H9 (cell line): ENCODE data around the gene TIMM22. TPM values are rescaled to one million over a fixed set of nuclear protein-coding genes. Genes with fewer than 3 reads are reported as not detected.

Experiments
- DNase-seq: peaks from one replicate; pipeline ENCODE4 v3.0.0-alpha.2; 2017
- H2AFZ ChIP-seq: one replicate; pipeline ENCODE4 v1.6.1; 2013; ENCODE audit warnings: mild to moderate bottlenecking, low read length, control low read depth, moderate library complexity
- H2AK5ac ChIP-seq: 2 replicates; pipeline ENCODE4 v1.6.1; 2013; ENCODE audit warnings: low read length, control low read depth, mixed read lengths; ENCODE audit not compliant: insufficient read length
- H2BK120ac ChIP-seq: one replicate; pipeline ENCODE4 v1.6.1; 2013; ENCODE audit warnings: low read depth, mild to moderate bottlenecking, low read length, control low read depth, inconsistent platforms; ENCODE audit not compliant: poor library complexity, severe bottlenecking
- H2BK12ac ChIP-seq: 2 replicates; pipeline ENCODE4 v1.6.1; 2013; ENCODE audit warnings: low read length, control low read depth, mixed read lengths, low read depth; ENCODE audit not compliant: insufficient read length
- H2BK15ac ChIP-seq: 2 replicates; pipeline ENCODE4 v1.6.1; 2013; ENCODE audit warnings: low read depth, low read length, control low read depth
- H2BK20ac ChIP-seq: one replicate; pipeline ENCODE4 v1.6.1; 2013; ENCODE audit warnings: low read depth, mild to moderate bottlenecking, low read length, control low read depth, inconsistent platforms; ENCODE audit not compliant: poor library complexity, severe bottlenecking
- H2BK5ac ChIP-seq: 2 replicates; pipeline ENCODE4 v1.6.1; 2013; ENCODE audit warnings: low read length, control low read depth, mixed read lengths; ENCODE audit not compliant: insufficient read length
- H3K14ac ChIP-seq: 2 replicates; pipeline ENCODE4 v1.6.1; 2013; ENCODE audit warnings: low read length, control low read depth; ENCODE audit not compliant: insufficient read depth
- H3K18ac ChIP-seq: 2 replicates; pipeline ENCODE4 v1.6.1; 2013; ENCODE audit warnings: low read depth, mild to moderate bottlenecking, mixed read lengths, low read length, control low read depth; ENCODE audit not compliant: insufficient read length
- H3K23ac ChIP-seq: 2 replicates; pipeline ENCODE4 v1.6.1; 2013; ENCODE audit warnings: low read length, control low read depth, mixed read lengths, low read depth; ENCODE audit not compliant: insufficient read length
- H3K23me2 ChIP-seq: 2 replicates; pipeline ENCODE4 v1.6.1; 2013; ENCODE audit warnings: low read depth, mild to moderate bottlenecking, mixed read lengths, low read length, control low read depth; ENCODE audit not compliant: insufficient read length, poor library complexity, severe bottlenecking
- H3K27ac ChIP-seq: 2 replicates; pipeline ENCODE4 v1.5.1; 2013; ENCODE audit warnings: low read length, control low read depth, mixed read lengths, low read depth; ENCODE audit not compliant: insufficient read length
- H3K27me3 ChIP-seq: 2 replicates; pipeline ENCODE4 v1.6.1; 2013; ENCODE audit warnings: low read length, control low read depth, inconsistent platforms; ENCODE audit not compliant: insufficient read depth
- H3K4ac ChIP-seq: 2 replicates; pipeline ENCODE4 v1.6.1; 2013; ENCODE audit warnings: low read depth, mild to moderate bottlenecking, control low read depth, inconsistent platforms, low read length, moderate library complexity
- H3K4me1 ChIP-seq: 2 replicates; pipeline ENCODE4 v1.6.1; 2013; ENCODE audit warnings: low read length, control low read depth, inconsistent platforms; ENCODE audit not compliant: insufficient read depth
- H3K4me2 ChIP-seq: 2 replicates; pipeline ENCODE4 v1.6.1; 2013; ENCODE audit warnings: low read length, control low read depth, mixed read lengths; ENCODE audit not compliant: insufficient read length, insufficient read depth
- H3K56ac ChIP-seq: 2 replicates; pipeline ENCODE4 v1.6.1; 2013; ENCODE audit warnings: low read depth, mild to moderate bottlenecking, mixed read lengths, low read length, control low read depth; ENCODE audit not compliant: insufficient read length
- H3K79me1 ChIP-seq: 2 replicates; pipeline ENCODE4 v1.6.1; 2013; ENCODE audit warnings: low read depth, mild to moderate bottlenecking, moderate library complexity, low read length, control low read depth, inconsistent platforms; ENCODE audit not compliant: insufficient read depth, poor library complexity, severe bottlenecking
- H3K79me2 ChIP-seq: 2 replicates; pipeline ENCODE4 v1.6.1; 2013; ENCODE audit warnings: low read length, control low read depth, inconsistent platforms; ENCODE audit not compliant: insufficient read depth
- H3K9ac ChIP-seq: 2 replicates; pipeline ENCODE4 v1.6.1; 2013; ENCODE audit warnings: low read length, control low read depth, mixed read lengths; ENCODE audit not compliant: insufficient read length; ENCODE audit errors: extremely low read depth
- H3K9me3 ChIP-seq: one replicate; pipeline ENCODE4 v1.6.1; 2013; ENCODE audit warnings: low read depth, low read length, inconsistent platforms; ENCODE audit not compliant: control insufficient read depth
- H3T11ph ChIP-seq: one replicate; pipeline ENCODE4 v1.6.1; 2013; ENCODE audit warnings: mild to moderate bottlenecking, low read length, control low read depth, inconsistent platforms
- H4K20me1 ChIP-seq: one replicate; pipeline ENCODE4 v1.6.1; 2013; ENCODE audit not compliant: control insufficient read depth, insufficient read length, insufficient read depth
- H4K5ac ChIP-seq: 2 replicates; pipeline ENCODE4 v1.6.1; 2013; ENCODE audit warnings: low read depth, mild to moderate bottlenecking, mixed read lengths, low read length, control low read depth; ENCODE audit not compliant: insufficient read length
- H4K8ac ChIP-seq: replicated peaks from 2 replicates; pipeline ENCODE4 v1.6.1; 2013; ENCODE audit warnings: low read length, control low read depth, mixed read lengths, low read depth; ENCODE audit not compliant: insufficient read length
- H4K91ac ChIP-seq: 2 replicates; pipeline ENCODE4 v1.6.1; 2013; ENCODE audit warnings: low read depth, mild to moderate bottlenecking, moderate library complexity, mixed read lengths, low read length, control low read depth; ENCODE audit not compliant: insufficient read length
- H3K27ac Mint-ChIP-seq, 3 experiments: 2 replicates in 2 of 3; 3 replicates in 1 of 3; pipeline ENCODE4 v1.8.0; 2020 to 2021; ENCODE audit warnings: mixed read lengths in 3 of 3, mild to moderate bottlenecking in 1 of 3, moderate library complexity in 1 of 3
- H3K27me3 Mint-ChIP-seq: 2 replicates; pipeline ENCODE4 v1.8.0; 2021; ENCODE audit warnings: low read depth, mild to moderate bottlenecking, moderate library complexity, mixed read lengths
- H3K36me3 Mint-ChIP-seq, 3 experiments: 2 replicates in 2 of 3; 3 replicates in 1 of 3; pipeline ENCODE4 v1.8.0; 2020 to 2021; ENCODE audit warnings: low read depth in 3 of 3, mixed read lengths in 3 of 3; ENCODE audit not compliant: insufficient read depth in 1 of 3
- H3K4me1 Mint-ChIP-seq, 2 experiments: 2 replicates each; pipeline ENCODE4 v1.8.0; 2020; ENCODE audit warnings: mixed read lengths in 2 of 2
- H3K4me3 Mint-ChIP-seq, 2 experiments: 2 replicates in 1 of 2; 3 replicates in 1 of 2; pipeline ENCODE4 v1.8.0; 2020 to 2021; ENCODE audit warnings: mild to moderate bottlenecking in 2 of 2, mixed read lengths in 2 of 2, moderate library complexity in 1 of 2
- H3K9me3 Mint-ChIP-seq, 2 experiments: 2 replicates in 1 of 2; 3 replicates in 1 of 2; pipeline ENCODE4 v1.8.0; 2020; ENCODE audit warnings: mild to moderate bottlenecking in 2 of 2, mixed read lengths in 2 of 2, moderate library complexity in 1 of 2
- WGBS: extraction: QIAGEN DNeasy Blood & Tissue Kit; methylation state at CpG from one replicate; pipeline ENCODE4 v1.1.7; 2013; ENCODE audit warnings: missing lambda C conversion rate, low lambda C conversion rate, mixed read lengths; ENCODE audit not compliant: insufficient read length; ENCODE audit errors: extremely low coverage; 5-methylcytosine and 5-hydroxymethylcytosine counted together
- total RNA-seq: library from RNA; stranded (reverse); gene quantifications from 2 replicates; pipeline ENCODE4 v1.2.1, GENCODE V29; 2021
- TF ChIP-seq, protein P1 (sequence below): fragments of 200-600 bp; sonication (generic); conservative IDR thresholded peaks from 3 replicates; pipeline ENCODE4 v1.8.0; 2021; ENCODE audit warnings: antibody characterized with exemption, mild to moderate bottlenecking

TIMM22 gene
- total RNA-seq, 1 experiment from 2014 or later, result 23.0 TPM

DNA sequence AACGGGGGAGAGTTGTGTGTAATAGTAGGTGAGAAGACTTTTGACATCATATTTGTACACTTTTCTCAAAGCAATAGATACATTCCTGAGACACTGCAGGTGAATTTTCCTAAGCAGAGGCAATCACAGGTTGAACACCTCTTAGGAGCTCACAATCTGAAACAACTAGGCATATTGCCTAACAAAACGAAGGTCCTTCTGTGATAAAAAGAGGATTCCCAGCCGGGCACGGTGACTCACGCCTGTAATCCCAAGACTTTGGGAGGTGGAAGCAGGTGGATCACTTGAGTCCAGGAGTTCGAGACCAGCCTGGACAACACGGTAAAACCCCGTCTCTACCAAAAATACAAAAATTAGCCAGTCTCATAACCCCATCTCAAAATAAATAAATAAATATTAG is 34.8 kb upstream of the TIMM22 start:
- H3K4me2 ChIP-seq, result no peak overlapping the region
- H3T11ph ChIP-seq, result no peak overlapping the region
- WGBS, result no CpG with 5 or more reads among the region's 8 CpGs
- no peak overlapping the region for H2BK12ac ChIP-seq
- Mint-ChIP-seq H3K36me3 (peaks cover 9 to 10% (median 9%) of the 10 kb centered on the region in 3 experiments; a peak in 6 of 7 replicates), H3K27me3 (no peaks in the 10 kb centered on the region), H3K9me3 (no peaks in the 10 kb centered on the region), H3K4me3 (peak overlapping the region in 1 of 2 experiments; percentile 53; a peak in 1 of 5 replicates), H3K27ac (peak overlapping the region in 2 of 3 experiments; percentile 1 to 70; a peak in 3 of 7 replicates), H3K4me1 (peaks cover 52 to 66% of the 10 kb centered on the region in 2 experiments)
- no peak overlapping the region for H2AK5ac ChIP-seq
- no peaks in the 10 kb centered on the region for H3K23me2 ChIP-seq
- H2AFZ ChIP-seq, result no peak overlapping the region
- H3K9me3 ChIP-seq, result no peaks in the 10 kb centered on the region
- H2BK5ac ChIP-seq, result no peak overlapping the region
- H3K27me3 ChIP-seq, result no peaks in the 10 kb centered on the region
- H2BK15ac ChIP-seq, result no peak overlapping the region
- TF ChIP-seq, protein P1, sequence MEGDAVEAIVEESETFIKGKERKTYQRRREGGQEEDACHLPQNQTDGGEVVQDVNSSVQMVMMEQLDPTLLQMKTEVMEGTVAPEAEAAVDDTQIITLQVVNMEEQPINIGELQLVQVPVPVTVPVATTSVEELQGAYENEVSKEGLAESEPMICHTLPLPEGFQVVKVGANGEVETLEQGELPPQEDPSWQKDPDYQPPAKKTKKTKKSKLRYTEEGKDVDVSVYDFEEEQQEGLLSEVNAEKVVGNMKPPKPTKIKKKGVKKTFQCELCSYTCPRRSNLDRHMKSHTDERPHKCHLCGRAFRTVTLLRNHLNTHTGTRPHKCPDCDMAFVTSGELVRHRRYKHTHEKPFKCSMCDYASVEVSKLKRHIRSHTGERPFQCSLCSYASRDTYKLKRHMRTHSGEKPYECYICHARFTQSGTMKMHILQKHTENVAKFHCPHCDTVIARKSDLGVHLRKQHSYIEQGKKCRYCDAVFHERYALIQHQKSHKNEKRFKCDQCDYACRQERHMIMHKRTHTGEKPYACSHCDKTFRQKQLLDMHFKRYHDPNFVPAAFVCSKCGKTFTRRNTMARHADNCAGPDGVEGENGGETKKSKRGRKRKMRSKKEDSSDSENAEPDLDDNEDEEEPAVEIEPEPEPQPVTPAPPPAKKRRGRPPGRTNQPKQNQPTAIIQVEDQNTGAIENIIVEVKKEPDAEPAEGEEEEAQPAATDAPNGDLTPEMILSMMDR, result no peak
- H4K5ac ChIP-seq, result no peak overlapping the region
- H3K18ac ChIP-seq, result no peak overlapping the region
- peaks cover 8% of the 10 kb centered on the region; the same call in 1 of the 2 replicates for H3K4me1 ChIP-seq
- no peak overlapping the region for H4K8ac ChIP-seq
- no peak overlapping the region for H3K9ac ChIP-seq
- no peak overlapping the region for H3K4ac ChIP-seq
- no peak for DNase-seq
- H3K56ac ChIP-seq, result no peak overlapping the region
- peaks cover 7% of the 10 kb centered on the region for H3K79me1 ChIP-seq
- H3K79me2 ChIP-seq, result peaks cover 7% of the 10 kb centered on the region; the same call in 1 of the 2 replicates
- no peak overlapping the region for H4K91ac ChIP-seq
- H3K14ac ChIP-seq, result no peak overlapping the region
- H2BK120ac ChIP-seq, result no peak overlapping the region
- H2BK20ac ChIP-seq, result no peak overlapping the region
- H3K23ac ChIP-seq, result no peak overlapping the region
- H3K27ac ChIP-seq, result no peak overlapping the region
- peaks cover 2% of the 10 kb centered on the region for H4K20me1 ChIP-seq
